Smooth muscle cell (in vitro differentiated cells): ENCODE results near the gene ITLN1. TPM values are rescaled to one million over a fixed set of nuclear protein-coding genes. Genes with fewer than 3 reads are reported as not detected.
"Not testable (repeated sequence)": the region's sequence is repeated elsewhere in the genome, so short reads cannot be mapped to it uniquely, and the experiment has no call there.

Source experiments
- DNase-seq: peaks from one replicate; lab custom pipeline; 2025; ENCODE audit not compliant: unreplicated experiment; lab: John Stamatoyannopoulos, UW
- H2AFZ ChIP-seq: fragments of 200-600 bp; sonication (generic); 2 replicates; pipeline ENCODE4 v1.6.0; 2016; ENCODE audit warnings: antibody characterized with exemption, low read depth, mild to moderate bottlenecking
- H3F3A ChIP-seq: fragments of 200-600 bp; sonication (generic); 2 replicates; pipeline ENCODE4 v1.6.0; 2017; ENCODE audit warnings: antibody characterized with exemption, low read depth
- H3K27ac ChIP-seq: fragments of 200-600 bp; sonication (generic); 2 replicates; pipeline ENCODE4 v1.5.1; 2016; ENCODE audit warnings: low read depth, mild to moderate bottlenecking
- H3K27me3 ChIP-seq: fragments of 200-600 bp; sonication (generic); 2 replicates; pipeline ENCODE4 v1.6.1; 2016; ENCODE audit warnings: low read depth, mild to moderate bottlenecking
- H3K36me3 ChIP-seq: fragments of 200-600 bp; sonication (generic); 2 replicates; pipeline ENCODE4 v1.5.1; 2016; ENCODE audit warnings: low read depth
- H3K4me1 ChIP-seq: fragments of 200-600 bp; sonication (generic); 2 replicates; pipeline ENCODE4 v1.5.1; 2016; ENCODE audit warnings: low read depth
- H3K4me2 ChIP-seq: fragments of 200-600 bp; sonication (generic); 2 replicates; pipeline ENCODE4 v1.6.0; 2016; ENCODE audit warnings: mild to moderate bottlenecking
- H3K4me3 ChIP-seq: fragments of 200-600 bp; sonication (generic); 2 replicates; pipeline ENCODE4 v1.5.1; 2016; ENCODE audit warnings: mild to moderate bottlenecking
- H3K79me2 ChIP-seq: fragments of 200-600 bp; sonication (generic); 2 replicates; pipeline ENCODE4 v1.6.0; 2016; ENCODE audit warnings: low read depth, mild to moderate bottlenecking
- H3K9ac ChIP-seq: fragments of 200-600 bp; sonication (generic); 2 replicates; pipeline ENCODE4 v1.6.0; 2016; ENCODE audit warnings: low read depth
- H3K9me3 ChIP-seq: fragments of 200-600 bp; sonication (generic); replicated peaks from 2 replicates; pipeline ENCODE4 v1.5.1; 2016; ENCODE audit warnings: low read depth
- H4K20me1 ChIP-seq: fragments of 200-600 bp; sonication (generic); 2 replicates; pipeline ENCODE4 v1.6.0; 2016; ENCODE audit warnings: low read depth
- WGBS: methylation state at CpG from one replicate; pipeline ENCODE4 v1.1.7; 2016; ENCODE audit warnings: low lambda C conversion rate; 5-methylcytosine and 5-hydroxymethylcytosine counted together
- polyA plus RNA-seq: library from polyadenylated mRNA; unstranded; fragments of >200 nt; fragmentation: Nextera tagmentation; extraction: Ambion mirVana; gene quantifications from 2 replicates; pipeline ENCODE4 v1.2.1, GENCODE V29; 2016
- total RNA-seq: library from RNA; depleted of rRNA; stranded (reverse); fragments of >200 nt; gene quantifications from 2 replicates; pipeline ENCODE4 v1.2.3, GENCODE V29; 2014
- TF ChIP-seq, protein P1 (sequence below): fragments of 200-600 bp; sonication (generic); IDR thresholded peaks from 2 replicates; pipeline ENCODE4 v1.5.1; 2017; ENCODE audit warnings: borderline replicate concordance, mild to moderate bottlenecking, antibody characterized with exemption; ENCODE audit not compliant: insufficient read depth, poor library complexity, severe bottlenecking

ITLN1 gene
- total and polyA plus RNA-seq, 2 experiments from 2014 or later, result not detected

- 65% methylated on average over 8 of the region's 8 CpGs for WGBS
- Histone ChIP-seq H2AFZ (no peak overlapping the region), H3K4me2 (no peak overlapping the region), H3K9ac (no peak overlapping the region), H4K20me1 (no peaks in the 10 kb centered on the region), H3K9me3 (no peaks in the 10 kb centered on the region), H3K4me3 (no peak overlapping the region), H3K36me3 (no peaks in the 10 kb centered on the region), H3K27me3 (no peaks in the 10 kb centered on the region), H3K79me2 (no peaks in the 10 kb centered on the region), H3F3A (no peaks in the 10 kb centered on the region), H3K27ac (no peak overlapping the region), H3K4me1 (no peaks in the 10 kb centered on the region)
- TF ChIP-seq, protein P1, sequence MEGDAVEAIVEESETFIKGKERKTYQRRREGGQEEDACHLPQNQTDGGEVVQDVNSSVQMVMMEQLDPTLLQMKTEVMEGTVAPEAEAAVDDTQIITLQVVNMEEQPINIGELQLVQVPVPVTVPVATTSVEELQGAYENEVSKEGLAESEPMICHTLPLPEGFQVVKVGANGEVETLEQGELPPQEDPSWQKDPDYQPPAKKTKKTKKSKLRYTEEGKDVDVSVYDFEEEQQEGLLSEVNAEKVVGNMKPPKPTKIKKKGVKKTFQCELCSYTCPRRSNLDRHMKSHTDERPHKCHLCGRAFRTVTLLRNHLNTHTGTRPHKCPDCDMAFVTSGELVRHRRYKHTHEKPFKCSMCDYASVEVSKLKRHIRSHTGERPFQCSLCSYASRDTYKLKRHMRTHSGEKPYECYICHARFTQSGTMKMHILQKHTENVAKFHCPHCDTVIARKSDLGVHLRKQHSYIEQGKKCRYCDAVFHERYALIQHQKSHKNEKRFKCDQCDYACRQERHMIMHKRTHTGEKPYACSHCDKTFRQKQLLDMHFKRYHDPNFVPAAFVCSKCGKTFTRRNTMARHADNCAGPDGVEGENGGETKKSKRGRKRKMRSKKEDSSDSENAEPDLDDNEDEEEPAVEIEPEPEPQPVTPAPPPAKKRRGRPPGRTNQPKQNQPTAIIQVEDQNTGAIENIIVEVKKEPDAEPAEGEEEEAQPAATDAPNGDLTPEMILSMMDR, result no peak
- no peak for DNase-seq
Measured at GRCh38 chr1:160879056-160879455, 5.9 kb downstream of the ITLN1 start.

GRCh38 chr1:160877221-160877620 is 7.8 kb downstream of the ITLN1 start:
- TF ChIP-seq, protein P1, result no peak
- no peak for DNase-seq
- no peak overlapping the region for H3K27ac ChIP-seq
- H3K27me3 ChIP-seq, result no peaks in the 10 kb centered on the region
- H3F3A ChIP-seq, result no peaks in the 10 kb centered on the region
- H3K4me1 ChIP-seq, result no peaks in the 10 kb centered on the region
- no peak overlapping the region for H3K4me2 ChIP-seq
- H4K20me1 ChIP-seq, result no peaks in the 10 kb centered on the region
- H3K4me3 ChIP-seq, result no peak overlapping the region
- H3K9ac ChIP-seq, result no peak overlapping the region
- no peaks in the 10 kb centered on the region for H3K9me3 ChIP-seq
- no peaks in the 10 kb centered on the region for H3K79me2 ChIP-seq
- no peak overlapping the region for H2AFZ ChIP-seq
- no peaks in the 10 kb centered on the region for H3K36me3 ChIP-seq

DNA sequence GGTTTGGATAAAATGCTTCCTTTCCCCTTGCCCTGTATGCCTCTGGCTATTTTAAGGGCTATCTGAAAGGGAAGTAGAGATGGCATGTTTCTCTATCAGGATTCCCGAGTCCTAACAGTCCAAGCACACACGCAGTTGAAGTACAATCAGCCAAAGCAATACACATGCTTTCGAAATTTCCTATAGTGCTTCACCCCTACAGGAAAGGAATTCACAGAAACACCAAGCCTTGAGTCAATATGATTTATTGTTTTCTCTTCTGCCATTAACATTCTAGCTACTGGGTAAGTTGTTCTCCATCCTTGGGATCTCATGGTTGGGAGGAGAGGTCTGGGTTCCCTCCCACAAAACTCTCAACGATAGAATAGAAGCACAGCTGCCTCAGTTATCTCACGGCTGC is 8.7 kb downstream of the ITLN1 start:
- H3K4me3 ChIP-seq, result no peak overlapping the region
- WGBS, result 90% methylated on average over 5 of the region's 5 CpGs
- no peak overlapping the region for H2AFZ ChIP-seq
- H4K20me1 ChIP-seq, result no peaks in the 10 kb centered on the region
- no peak for DNase-seq
- TF ChIP-seq, protein P1, result no peak
- H3K79me2 ChIP-seq, result no peaks in the 10 kb centered on the region
- H3K9ac ChIP-seq, result no peak overlapping the region
- H3K27ac ChIP-seq, result no peak overlapping the region
- no peaks in the 10 kb centered on the region for H3K9me3 ChIP-seq
- H3F3A ChIP-seq, result no peaks in the 10 kb centered on the region
- H3K4me1 ChIP-seq, result no peaks in the 10 kb centered on the region
- H3K4me2 ChIP-seq, result no peak overlapping the region
- no peaks in the 10 kb centered on the region for H3K36me3 ChIP-seq
- H3K27me3 ChIP-seq, result no peaks in the 10 kb centered on the region

- not testable (repeated sequence) for H3K4me2 ChIP-seq, H2AFZ ChIP-seq, H3K9me3 ChIP-seq, H4K20me1 ChIP-seq, H3F3A ChIP-seq, H3K27me3 ChIP-seq, H3K79me2 ChIP-seq, H3K27ac ChIP-seq, DNase-seq, H3K4me1 ChIP-seq, H3K36me3 ChIP-seq, H3K4me3 ChIP-seq, H3K9ac ChIP-seq
- 70% methylated on average over 4 of the region's 4 CpGs for WGBS
Measured at GRCh38 chr1:160875591-160875990, 9.4 kb downstream of the ITLN1 start.
